ENCODE data around the gene MYL4.
"Not testable (repeated sequence)": the region's sequence is repeated elsewhere in the genome, so short reads cannot be mapped to it uniquely, and the experiment has no call there.

The MYL4 gene

DNA sequence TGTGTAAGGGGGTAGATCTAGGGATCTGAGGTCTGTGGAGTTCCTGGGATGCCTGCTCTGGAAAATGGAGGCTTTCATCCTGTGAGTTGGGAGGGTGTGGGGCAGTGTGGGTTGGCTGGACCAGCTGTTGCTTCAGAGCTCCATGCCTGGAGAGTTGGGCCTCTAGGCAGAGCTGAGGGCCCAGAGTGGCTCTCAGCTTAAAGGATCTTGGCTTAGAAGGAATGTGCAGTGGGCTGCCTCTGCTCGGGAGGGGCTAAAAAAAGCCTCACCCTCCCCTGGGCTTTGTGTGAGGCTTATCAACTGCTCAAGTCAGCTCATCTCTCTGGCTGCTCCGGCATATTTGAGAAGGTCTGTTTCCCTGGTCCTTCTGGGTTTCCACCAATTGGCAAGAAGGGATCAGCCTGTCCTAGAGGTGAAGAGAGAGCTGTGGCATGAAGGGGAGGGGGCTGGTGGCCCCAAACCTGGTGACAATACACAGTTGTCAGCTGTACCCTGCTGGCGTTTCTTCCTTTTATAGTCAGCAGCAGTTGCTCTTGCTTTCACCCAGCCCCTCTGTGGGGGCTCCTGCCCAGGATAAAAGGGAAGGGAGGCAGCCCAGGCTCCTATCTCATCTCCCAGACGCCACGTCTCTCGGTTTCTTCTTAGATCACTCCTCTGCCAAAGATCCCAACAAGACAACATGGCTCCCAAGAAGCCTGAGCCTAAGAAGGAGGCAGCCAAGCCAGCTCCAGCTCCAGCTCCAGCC lies at the start of gene MYL4:
MYL4 (plus strand) TSS at position 605 of the 745 bp plus-strand sequence; CDS start at position 680, 75 bp downstream.
- DNase-seq = no peak

DNA sequence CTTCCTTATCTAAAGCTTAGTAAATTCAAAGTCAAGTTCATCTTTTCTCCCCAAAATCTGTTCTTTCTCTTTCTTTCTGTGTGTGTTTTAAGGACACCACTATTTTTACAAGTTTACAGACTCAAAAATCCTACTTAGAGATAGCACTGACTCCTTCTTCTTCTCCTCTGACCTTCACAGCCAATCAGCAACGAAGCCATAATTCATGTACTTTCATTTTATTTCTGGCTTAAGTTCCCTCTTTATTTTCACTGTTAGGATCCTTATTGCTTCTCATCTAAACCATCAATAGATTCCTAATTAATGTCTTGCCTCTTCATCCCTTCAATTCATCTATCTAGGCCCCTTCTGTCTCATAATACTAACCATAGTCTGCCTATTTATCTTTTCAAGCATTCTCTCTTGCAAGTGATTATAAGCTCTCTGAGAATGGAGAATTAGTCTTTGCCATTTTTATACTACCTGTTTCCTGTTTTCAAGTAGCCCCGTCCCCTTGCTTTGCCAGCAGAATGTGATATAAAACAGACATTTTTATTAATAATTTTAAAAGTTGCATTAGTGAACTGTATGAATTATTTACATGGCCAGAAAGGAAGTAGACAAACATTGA lies 47.0 kb upstream of the MYL4 start:
- DNase-seq = no peak

DNA sequence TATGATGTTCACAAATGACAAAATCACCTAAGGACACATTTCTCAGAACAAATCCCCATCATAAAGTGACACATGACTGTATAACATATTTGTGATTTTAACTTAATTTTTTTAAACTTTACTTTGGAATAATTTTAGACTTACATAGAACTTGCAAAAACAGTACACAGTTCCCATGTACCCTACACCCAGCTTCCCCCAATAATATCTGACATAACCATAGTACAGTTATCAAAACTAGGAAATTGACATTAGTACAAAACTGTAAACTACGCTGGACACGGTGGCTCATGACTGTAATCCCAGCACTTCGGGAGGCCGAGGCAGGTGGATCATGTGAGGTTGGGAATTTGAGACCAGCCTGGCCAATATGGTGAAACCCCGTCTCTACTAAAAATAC lies 44.9 kb upstream of the MYL4 start:
- DNase-seq = no peak

DNA sequence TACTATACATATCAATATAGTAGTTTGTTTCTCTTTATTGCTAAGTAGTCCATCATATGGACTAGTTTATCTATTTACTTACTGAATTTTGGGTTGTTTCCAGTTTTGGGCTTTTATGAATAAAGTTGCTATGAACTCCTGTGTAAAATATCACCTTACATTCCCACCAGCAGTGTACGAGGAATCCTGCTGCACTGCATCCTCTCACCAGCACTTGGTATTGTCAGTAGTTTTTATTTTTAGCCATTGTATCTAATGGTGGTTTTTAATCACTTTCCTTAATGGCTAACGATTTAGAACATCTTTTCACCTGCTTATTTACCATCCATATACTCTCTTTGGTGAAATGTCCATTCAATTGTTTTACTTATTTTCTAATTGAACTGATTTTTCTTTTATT lies 44.0 kb upstream of the MYL4 start:
- no peak for DNase-seq

DNA sequence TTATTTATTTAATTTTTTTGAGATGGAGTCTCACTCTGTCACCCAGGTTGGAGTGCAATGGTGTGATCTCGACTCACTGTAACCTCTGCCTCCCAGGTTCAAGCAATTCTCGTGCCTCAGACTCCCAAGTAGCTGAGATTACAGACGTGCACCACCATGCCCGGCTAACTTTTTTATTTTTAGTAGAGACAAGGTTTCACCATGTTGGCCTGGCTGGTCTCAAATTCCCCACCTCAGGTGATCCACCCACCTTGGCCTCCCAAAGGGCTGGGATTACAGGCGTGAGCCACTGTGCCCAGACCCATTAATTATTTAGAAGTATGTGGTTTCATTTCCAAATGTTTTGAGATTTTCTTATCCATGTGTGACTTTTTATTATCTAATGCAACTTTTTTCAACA lies 42.3 kb upstream of the MYL4 start:
- not testable (repeated sequence) for DNase-seq

DNA sequence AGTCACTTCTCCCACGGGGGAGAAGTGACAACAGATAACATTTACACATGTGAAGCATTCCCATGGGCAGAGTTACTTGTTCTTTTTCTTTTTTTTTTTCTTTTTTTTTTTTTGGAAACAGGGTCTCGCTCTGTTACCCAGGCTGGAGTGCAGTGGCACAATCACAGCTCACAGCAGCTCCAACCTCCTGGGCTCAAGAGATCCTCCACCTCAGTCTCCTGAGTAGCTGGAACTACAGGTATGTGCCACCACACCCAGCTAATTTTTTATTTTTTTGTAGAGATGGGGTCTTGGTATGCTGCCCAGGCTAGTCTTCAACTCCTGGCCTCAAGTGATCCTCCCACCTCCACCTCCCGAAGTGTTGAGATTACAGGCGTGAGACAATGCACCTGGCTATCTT lies 40.3 kb upstream of the MYL4 start:
- not testable (repeated sequence) for DNase-seq

DNA sequence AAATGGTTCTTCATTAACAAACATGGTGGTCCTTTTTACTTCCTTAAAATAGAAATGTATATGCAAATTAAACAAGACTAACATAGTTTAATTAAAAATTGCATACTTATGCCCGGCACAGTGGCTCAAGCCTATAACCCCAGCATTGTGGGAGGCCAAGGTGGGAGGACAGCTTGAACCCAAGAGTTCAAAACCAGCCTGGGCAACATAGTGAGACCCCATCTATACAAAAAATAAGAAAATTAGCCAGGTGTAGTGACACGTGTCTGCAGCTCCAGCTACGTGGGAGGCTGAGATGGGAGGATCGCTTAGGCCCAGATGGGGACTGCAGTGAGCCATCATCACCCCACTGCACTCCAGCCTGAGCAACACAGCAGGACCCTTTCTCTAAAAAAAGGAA lies 38.4 kb upstream of the MYL4 start:
- no peak for DNase-seq

DNA sequence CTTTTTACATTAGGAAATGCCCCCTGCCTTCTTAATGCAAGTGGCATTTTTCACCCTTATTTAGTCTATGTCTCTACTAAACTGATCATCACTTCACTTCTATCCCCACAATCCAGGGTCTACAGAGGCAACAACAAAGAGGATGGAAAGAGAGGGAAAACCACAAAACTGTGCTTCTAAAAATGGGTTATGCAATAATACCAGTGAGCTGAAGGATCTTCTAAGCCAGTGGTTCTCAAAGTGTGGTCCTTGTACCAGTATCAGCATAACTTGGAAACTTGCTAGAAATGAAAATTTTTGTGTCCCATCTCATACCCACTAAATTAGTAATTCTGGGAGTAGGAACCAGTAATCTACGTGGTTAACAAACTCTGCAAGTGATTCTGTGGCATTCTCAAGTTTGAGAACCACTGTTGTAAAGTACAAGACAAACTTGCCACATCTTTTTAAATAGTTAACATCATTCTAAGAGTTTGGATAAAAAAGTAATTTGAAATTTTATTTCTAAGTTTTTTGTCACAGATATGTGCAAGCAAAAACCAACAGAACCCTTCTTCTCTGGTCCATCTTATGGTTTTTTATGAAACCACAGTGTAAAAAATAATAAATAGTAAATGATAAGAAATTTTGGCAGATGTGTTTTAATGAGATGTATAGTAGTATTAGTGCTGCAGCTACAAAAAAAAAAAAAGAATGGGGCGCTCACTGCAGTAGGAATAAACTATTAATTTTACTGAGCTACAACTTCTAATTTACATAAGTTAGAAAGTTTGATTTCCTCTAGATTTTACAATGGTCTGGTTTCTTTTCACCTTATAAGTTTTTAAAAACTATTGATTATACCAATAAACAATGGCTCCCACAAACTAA lies 36.2 kb upstream of the MYL4 start:
- DNase-seq = no peak

DNA sequence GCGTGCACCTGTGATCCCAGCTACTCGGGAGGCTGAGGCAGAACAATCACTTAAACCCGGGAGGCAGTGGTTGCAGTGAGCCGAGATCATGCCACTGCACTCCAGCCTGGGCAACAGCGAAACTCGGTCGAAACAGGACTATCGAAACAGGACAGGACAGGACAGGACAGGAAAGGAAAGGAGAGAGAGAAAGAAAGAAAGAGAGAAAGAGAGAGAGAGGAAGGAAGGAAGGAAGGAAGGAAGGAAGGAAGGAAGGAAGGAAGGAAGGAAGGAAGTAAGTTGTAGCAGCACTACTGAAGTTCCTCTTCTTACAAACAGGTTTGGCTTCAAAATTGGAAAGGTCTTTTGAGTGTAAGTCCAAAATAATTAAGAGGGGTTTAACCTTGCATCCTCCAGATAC lies 34.3 kb upstream of the MYL4 start:
- DNase-seq = not testable (repeated sequence)

DNA sequence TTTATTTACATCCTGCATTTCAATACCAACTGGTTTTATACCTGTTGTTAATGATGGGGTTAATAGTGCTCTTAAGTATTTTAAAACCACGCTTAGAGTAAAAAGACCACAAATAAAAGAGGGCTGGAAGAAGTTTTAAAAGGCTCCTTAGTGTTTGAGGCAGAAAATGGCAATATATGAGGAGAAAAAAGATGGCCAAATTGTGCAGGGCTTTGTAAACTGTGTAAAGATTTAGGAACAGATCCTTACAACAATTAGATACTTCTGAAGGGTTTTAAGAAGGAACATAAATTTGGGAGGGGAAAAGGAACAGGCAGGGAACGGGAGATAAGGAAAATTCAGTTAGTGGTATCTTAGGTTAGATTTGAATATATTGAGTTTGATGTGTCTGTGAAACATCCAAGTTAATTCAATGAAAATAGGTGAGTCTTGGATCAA lies 32.7 kb upstream of the MYL4 start:
- no peak for DNase-seq

DNA sequence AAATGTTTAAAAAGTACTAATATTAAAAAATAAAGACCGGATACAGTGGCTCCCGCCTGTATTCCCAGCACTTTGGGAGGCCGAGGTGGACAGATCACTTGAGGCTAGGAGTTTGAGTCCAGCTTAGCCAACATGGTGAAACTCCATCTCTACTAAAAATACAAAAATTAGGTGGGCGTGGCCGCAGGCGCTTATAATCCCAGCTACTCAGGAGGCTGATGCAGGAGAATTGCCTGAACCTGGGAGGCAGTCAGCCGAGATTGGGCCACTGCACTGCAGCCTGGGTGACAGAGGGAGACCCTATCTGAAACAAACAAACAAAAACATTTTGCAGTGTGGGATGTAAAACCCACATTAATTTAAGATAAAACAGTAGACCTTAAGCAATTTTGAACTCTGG lies 31.9 kb upstream of the MYL4 start:
- DNase-seq = no peak

DNA sequence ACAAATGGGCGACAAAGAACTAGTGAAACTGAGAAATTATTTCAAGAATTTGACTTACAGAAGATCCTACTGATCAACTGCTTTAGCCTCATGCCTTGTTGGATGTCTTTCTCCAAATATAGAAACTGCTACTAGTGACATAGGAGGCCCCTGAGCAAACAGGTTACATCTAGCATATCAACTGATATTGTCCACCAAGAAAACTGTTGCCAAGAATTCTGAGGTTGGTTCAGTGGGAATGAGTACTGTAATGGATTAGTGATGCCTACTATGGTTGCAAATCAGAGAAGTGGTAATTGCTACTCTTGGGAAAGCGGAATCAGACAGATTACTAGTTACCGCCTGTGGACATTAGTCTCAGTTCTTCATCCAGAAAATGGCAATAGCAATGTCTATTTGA lies 30.0 kb upstream of the MYL4 start:
- DNase-seq = no peak

DNA sequence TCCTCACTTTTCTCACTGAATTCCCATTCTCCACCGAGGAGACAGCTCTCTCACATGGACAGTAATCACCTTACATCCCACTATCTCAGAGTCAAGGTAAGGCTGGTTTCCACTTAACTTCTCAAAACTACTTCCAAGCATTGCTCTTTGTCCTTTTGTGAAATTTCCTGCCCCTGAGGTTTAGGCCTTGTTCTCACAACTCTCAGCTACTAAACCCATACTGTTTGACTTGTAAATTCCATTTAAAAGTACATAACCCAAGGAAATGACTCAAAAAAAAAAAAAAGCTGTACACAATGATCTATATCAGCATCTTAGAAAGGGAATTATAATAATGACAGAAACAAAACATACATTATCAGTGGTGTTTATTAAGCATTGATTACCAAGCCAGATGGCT lies 28.8 kb upstream of the MYL4 start:
- DNase-seq = no peak

DNA sequence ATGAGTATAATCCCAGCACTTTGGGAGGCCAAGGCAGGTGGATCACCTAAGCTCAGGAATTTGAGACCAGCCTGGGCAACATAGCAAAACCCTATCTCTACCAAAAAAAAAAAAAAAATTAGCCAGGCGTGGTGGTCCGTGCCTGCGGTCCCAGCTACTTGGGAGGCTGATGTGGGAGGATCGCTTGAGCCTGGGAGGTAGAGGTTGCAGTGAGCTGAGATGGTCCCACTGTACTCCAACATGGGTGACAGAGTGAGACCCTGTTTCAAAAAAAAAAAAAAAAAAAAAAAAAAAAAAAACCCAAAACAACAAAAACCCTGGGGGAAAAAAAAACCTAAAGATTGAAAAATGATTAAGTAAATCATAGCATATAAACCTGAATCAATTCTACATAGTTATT lies 28.2 kb upstream of the MYL4 start:
- DNase-seq = not testable (repeated sequence)

DNA sequence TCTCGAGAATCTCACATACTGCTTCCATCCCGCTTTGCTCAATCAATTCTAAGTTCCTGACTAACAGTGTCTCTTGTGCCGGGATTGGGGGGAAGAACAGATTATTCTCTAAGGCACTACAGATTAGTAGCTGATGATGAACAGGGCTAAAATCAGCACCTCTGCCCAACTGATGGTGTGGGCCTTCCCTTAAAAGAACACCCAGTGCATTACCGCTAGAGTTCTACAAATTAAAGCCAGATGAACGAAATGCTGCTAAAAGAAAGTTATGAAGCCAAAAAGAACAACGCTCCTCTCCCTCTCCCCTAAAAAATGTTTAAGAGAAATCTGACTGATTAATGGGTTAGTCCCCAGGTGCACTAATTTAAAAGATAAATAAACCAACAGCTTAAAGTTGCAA lies 24.5 kb upstream of the MYL4 start:
- DNase-seq = no peak

DNA sequence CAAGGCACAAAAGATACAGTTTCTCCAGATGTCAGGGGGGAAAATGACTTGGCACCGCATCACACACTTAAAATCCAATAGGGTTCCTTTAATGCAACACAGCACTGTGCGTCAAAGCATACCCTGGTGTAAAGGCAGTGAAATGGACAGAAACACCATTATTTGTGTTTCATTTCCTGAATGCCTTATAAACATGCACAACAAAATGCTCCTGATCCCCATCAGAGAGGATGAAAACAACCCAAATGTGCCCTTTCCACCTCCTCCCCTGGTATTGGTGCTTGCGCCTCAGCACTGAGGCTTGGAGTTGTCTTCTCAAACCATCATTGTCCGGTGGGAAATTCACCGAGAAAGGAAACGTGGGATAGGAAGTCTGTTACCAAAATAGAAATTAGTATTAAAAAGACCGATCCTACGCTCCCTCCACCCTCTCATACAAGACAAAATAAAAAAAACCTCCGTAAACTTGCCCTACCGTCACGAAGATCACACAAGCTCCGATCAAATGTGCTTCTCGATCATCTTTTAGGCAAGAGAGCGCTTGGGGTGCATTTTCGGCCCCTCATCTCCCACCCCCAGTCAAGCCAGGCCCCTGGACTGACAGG lies 20.8 kb upstream of the MYL4 start:
- DNase-seq = no peak

DNA sequence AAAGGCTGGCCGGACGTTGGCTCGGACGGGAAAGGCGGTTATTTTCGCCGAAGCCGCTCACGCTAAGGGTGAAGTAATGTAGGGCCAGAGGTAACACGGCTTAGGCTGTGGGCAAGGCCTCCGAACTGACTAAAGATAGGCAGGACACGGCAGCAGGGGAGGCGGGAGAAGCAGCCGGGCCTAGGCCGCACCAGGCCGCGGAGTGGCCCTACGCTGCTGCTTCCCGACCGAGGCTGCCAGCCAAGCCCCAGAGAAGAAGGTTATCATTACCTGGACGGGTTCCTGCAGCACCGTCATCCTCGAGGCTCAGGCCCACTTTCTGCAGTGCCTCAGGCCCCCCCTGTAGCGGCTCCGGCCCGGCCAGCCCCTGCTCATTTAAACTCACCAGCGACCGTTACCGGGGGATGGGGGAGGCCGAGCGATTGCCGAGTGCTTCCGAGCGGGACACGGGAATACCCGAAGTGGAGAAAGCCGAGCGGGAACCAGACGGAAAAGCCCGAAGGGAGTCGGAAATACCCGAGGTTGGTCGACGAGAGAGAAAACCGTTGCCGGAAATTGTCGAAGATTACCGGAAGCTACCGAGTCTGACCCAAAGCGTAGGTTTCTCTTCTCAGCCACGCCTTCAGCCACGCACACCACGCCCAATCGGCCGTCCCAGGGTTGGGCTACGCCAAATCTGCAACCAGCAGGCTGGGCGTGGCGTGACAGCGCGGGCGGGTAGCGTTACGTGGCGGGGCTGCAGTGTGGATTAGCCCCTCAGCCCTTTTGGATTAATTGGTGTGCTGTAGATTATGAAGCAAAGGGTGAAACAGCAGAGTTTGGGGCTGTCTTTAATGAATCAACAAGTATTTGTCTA lies 20.0 kb upstream of the MYL4 start, which contains the start of gene CDC27:
CDC27 (minus strand) TSS at position 420 of the 856 bp plus-strand sequence; CDS start at position 297, 123 bp downstream.
- DNase-seq = peak; percentile 89 to 94

DNA sequence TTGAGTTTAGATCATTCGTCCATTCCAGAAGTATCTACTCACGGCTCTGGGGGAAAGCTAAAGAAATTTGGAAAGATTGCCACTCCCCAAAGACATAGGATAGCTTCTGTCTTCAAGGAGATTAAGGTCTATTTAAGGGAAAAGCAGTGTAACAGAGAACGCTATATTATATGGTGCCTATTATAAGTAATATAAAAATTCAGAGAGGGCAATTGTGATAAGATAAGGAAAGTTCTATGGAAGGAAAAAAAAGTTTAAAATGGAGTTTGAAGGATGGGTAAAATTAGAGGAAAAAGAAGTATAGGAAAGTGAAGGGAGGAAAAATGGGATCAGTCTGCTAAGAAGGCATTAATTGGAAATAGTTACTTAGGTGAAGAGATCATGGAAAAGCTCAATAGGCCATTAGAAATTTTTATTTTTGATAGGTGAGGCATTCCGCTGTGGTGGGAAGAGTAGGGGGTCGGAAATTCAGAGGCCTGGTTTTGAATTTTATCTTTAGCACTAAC lies 19.4 kb upstream of the MYL4 start:
- DNase-seq = no peak

DNA sequence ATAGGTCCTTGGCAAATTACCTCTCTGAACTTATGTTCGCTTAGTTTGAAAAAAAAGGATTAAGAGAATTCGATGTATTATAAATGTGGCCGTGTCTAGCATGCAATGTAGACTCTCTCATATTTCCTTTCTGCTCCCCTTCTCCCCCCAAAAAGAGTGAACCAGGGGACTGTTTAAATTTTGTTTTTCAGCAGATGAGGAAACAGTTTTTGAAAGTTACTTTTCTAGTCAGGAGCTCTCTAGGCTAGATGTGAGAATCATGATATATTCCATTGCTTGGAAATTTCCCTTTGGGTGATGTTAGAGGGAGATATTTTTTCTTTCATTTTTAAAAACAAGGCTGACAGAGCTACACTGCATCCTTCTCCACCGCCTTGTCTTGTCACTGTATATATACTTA lies 18.9 kb upstream of the MYL4 start:
- DNase-seq = no peak

DNA sequence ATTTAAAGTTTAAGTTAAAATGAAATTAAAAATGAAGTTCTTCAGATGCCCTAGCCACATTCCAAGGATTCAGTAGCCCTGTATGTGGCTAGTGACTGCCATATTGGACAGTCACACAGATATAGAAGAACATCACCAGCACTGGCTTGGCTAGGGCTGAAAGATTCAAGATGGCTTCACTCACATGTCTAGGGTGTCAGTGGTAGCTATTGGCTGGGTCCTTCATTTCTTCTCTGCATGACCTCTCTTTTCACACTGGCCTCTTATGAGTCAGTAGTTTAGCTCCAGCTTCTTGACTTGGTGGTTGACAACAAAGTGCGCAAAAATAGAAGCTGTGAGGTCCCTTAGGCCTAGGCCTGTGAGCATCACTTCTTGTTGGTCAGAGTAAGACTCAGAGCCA lies 18.4 kb upstream of the MYL4 start:
- DNase-seq = no peak

DNA sequence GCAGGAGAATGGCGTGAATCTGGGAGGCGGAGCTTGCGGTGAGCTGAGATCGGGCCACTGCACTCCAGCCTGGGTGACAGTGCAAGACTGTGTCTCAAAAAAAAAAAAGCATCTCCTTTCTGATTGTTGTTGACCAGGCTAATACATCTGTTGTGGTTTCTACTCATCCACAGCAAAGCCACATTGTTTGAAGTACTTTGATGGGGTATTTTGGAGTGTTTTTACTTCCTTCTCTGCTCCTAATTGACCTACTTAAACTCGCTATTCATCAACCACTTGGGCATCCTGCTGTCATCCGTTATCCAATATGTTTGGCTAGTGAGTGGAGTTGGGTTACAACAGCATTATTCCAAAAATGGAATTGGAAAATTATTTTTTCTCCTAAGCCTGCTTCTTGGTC lies 16.6 kb upstream of the MYL4 start:
- DNase-seq = no peak

DNA sequence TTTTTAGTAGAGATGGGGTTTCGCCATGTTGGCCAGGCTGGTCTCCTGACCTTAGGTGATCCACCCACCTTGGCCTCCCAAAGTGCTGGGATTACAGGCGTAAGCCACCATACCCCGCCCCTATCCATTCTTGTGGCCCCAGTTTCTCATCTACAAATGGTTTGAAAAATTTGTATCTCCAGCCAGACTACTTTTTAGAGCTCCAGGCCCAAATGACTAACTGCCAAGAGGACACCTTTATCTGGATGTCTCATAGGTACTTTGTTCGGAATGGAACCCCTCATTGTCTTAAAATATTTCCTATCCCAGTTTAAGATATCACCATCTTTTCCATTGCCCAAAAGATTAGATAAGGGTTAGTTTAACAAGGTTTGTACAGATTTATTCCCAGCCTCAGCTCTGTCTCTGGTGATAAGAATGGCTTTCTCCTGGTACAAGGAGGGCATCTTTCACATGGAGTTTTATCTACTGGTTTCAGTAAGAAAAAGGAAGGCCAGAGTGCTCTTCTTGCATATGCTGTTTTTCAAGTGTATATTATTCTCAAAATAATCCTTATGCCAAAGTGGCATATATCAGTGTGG lies 15.1 kb upstream of the MYL4 start:
- no peak for DNase-seq
